Transverse colon (tissue), 4 donors: Measurements from ENCODE around the gene PITRM1. TPM values are rescaled to one million over a fixed set of nuclear protein-coding genes. Genes with fewer than 3 reads are reported as not detected.

Source experiments
- DNase-seq: peaks from one replicate; pipeline ENCODE4 v3.0.0-alpha.2; 2019
- H3K27ac ChIP-seq, 4 donors: fragments of 200-600 bp; sonication (generic); 2 replicates each; pipeline ENCODE4 v1.5.1; 2016 to 2018; ENCODE audit warnings: inconsistent platforms in 4 of 4
- H3K27me3 ChIP-seq: fragments of 200-600 bp; sonication (generic); 2 replicates; pipeline ENCODE4 v1.5.1; 2017; ENCODE audit warnings: inconsistent platforms
- H3K36me3 ChIP-seq, 4 donors: fragments of 200-600 bp; sonication (generic); 2 replicates each; pipeline ENCODE4 v1.5.1; 2017 to 2019; ENCODE audit warnings: inconsistent platforms in 4 of 4
- H3K4me1 ChIP-seq, 4 donors: fragments of 200-600 bp; sonication (generic); 2 replicates each; pipeline ENCODE4 v1.5.1; 2017 to 2020; ENCODE audit warnings: inconsistent platforms in 4 of 4
- H3K4me3 ChIP-seq, 4 donors: fragments of 200-600 bp; sonication (generic); 1 replicate in 1 of 4; 2 replicates in 3 of 4; pipeline versions ENCODE4 v1.5.1 to v1.6.1; 2017 to 2019; ENCODE audit warnings: inconsistent platforms in 4 of 4
- H3K9me3 ChIP-seq, 2 donors: fragments of 200-600 bp; sonication (generic); 2 replicates each; pipeline ENCODE4 v1.5.1; 2017 to 2019; ENCODE audit warnings: inconsistent platforms in 2 of 2
- EP300 ChIP-seq: sonication (generic); formaldehyde crosslinking; IDR thresholded peaks from one replicate; pipeline ENCODE4 v1.6.1; 2017; ENCODE audit warnings: antibody characterized with exemption, low read depth
- POLR2A ChIP-seq: fragments of 450-650 bp; IDR thresholded peaks from one replicate; pipeline ENCODE4 v1.6.1; 2016; ENCODE audit warnings: antibody characterized with exemption, mild to moderate bottlenecking, moderate library complexity
- POLR2AphosphoS5 ChIP-seq, 3 donors: sonication (generic); formaldehyde crosslinking; IDR thresholded peaks; one replicate each; pipeline ENCODE4 v1.6.1; 2016; ENCODE audit warnings: antibody characterized with exemption in 3 of 3
- WGBS, 2 donors: methylation state at CpG; one replicate each; pipeline ENCODE4 v1.1.5; 2018; ENCODE audit warnings: low coverage in 1 of 2; 5-methylcytosine and 5-hydroxymethylcytosine counted together
- in situ Hi-C, 4 donors: fragments of 200-750 bp; cut with MboI; loops; one replicate each; pipeline versions ENCODE4 v1.15.0 to v1.15.1; 2017; ENCODE audit warnings: low sequenced_read_pairs in 3 of 4, low pct_ligation_motif_present in 1 of 4, low pct_unique_long_range_greater_than_20kb in 1 of 4
- intact Hi-C: fragments of 100-400 bp; cut with DNase I; formaldehyde crosslinking; loops from one replicate; pipeline ENCODE4 v1.15.1; 2023; ENCODE audit warnings: low total_unique reads
- total RNA-seq, 4 donors: library from RNA; depleted of rRNA; stranded (reverse); fragments of >200 nt; gene quantifications; one replicate each; pipeline ENCODE4 v1.1.0, GENCODE V29; 2016
- TF ChIP-seq, protein P1 (sequence below), 5 experiments: fragments of 200-600 bp in 3 of 5; fragments of 450-650 bp in 2 of 5; sonication (generic) in 3 of 5; IDR thresholded peaks; 1 replicate in 2 of 5; 2 replicates in 3 of 5; pipeline ENCODE4 v1.5.1; 2016 to 2017; ENCODE audit warnings: antibody characterized with exemption in 5 of 5, inconsistent platforms in 3 of 5, mild to moderate bottlenecking in 2 of 5, moderate library complexity in 1 of 5

PITRM1 gene
- total RNA-seq, 4 donors from 2014 or later = 50.9 to 108 (median 67.6) TPM

DNA sequence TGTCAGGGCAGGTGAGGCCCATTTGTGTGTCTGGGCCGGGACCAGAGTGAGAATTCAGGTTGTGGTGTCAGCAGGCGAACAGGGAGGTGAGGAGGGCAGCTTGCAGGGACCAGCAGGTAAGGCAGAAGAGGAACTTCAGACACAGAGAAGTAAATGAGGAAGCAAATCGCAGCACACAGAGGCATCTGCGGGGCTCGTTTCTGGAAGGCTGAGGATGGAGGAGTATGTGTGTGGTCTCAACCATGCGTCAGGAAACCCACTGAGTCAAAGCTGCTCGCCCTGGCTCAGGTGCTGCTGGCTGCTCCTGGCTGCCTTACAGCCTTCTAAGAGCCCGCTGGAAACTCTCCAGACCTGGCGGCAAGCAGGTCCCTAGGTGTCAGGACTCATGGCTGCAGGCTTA, 26.9 kb upstream of the PITRM1 start:
- H3K36me3 ChIP-seq = no peaks in the 10 kb centered on the region
- no peaks in the 10 kb centered on the region for H3K9me3 ChIP-seq
- no peak overlapping the region for H3K27ac ChIP-seq
- in situ Hi-C loops (loop anchor here in 1 of 4 donors (10.0 kb wide), 1 partner anchor 1575 kb away; no protein-coding TSS in a partner anchor), intact Hi-C loops (loop anchor here (5.0 kb wide), 1 partner anchor 1568 kb away; no protein-coding TSS in a partner anchor)
- DNase-seq = no peak
- WGBS, 2 donors = 82 to 95% methylated on average over 4 to 9 of the region's 9 CpGs
- H3K4me3 ChIP-seq = no peak overlapping the region
- TF ChIP-seq, protein P1, sequence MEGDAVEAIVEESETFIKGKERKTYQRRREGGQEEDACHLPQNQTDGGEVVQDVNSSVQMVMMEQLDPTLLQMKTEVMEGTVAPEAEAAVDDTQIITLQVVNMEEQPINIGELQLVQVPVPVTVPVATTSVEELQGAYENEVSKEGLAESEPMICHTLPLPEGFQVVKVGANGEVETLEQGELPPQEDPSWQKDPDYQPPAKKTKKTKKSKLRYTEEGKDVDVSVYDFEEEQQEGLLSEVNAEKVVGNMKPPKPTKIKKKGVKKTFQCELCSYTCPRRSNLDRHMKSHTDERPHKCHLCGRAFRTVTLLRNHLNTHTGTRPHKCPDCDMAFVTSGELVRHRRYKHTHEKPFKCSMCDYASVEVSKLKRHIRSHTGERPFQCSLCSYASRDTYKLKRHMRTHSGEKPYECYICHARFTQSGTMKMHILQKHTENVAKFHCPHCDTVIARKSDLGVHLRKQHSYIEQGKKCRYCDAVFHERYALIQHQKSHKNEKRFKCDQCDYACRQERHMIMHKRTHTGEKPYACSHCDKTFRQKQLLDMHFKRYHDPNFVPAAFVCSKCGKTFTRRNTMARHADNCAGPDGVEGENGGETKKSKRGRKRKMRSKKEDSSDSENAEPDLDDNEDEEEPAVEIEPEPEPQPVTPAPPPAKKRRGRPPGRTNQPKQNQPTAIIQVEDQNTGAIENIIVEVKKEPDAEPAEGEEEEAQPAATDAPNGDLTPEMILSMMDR (IDR thresholded peaks at IDR 0.05) = no peak
- TF ChIP-seq POLR2A (no peak), POLR2AphosphoS5 (IDR thresholded peaks at IDR 0.05) (no peak), EP300 (no peak)
- peaks cover 12% of the 10 kb centered on the region for H3K27me3 ChIP-seq
- H3K4me1 ChIP-seq = peaks cover 6 to 14% (median 12%) of the 10 kb centered on the region in 4 donors

DNA sequence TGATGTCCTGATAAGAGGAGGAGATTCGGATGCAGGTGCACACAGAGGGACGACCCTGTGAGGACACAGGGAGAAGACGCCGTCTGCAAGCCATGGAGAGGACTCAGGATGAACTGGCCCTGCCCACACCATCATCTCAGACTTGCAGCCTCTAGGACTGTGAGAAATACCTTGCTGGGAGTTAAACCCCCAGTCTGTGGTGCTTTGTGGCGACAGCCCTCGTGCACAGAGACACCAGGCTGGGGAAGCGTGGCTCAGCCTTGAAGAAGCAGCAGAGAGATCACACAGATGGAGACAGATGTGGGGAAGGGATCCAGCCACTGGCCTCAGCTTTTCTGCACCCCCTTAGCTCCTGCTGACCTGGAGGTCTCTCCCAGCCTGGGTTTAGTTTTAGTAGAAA, 26.3 kb upstream of the PITRM1 start:
- Histone ChIP-seq H3K9me3 (no peaks in the 10 kb centered on the region), H3K27ac (no peak overlapping the region), H3K4me1 (peaks cover 6 to 14% (median 12%) of the 10 kb centered on the region in 4 donors), H3K36me3 (no peaks in the 10 kb centered on the region), H3K27me3 (peaks cover 12% of the 10 kb centered on the region), H3K4me3 (no peak overlapping the region)
- WGBS, 2 donors = 60 to 83% methylated on average over 4 to 7 of the region's 7 CpGs
- TF ChIP-seq POLR2AphosphoS5 (IDR thresholded peaks at IDR 0.05) (no peak), EP300 (no peak), POLR2A (no peak)
- TF ChIP-seq, protein P1 (IDR thresholded peaks at IDR 0.05) = no peak
- no peak for DNase-seq
- intact Hi-C loops (loop anchor here (5.0 kb wide), 1 partner anchor 1568 kb away; no protein-coding TSS in a partner anchor), in situ Hi-C loops (loop anchor here in 1 of 4 donors (10.0 kb wide), 1 partner anchor 1576 kb away; no protein-coding TSS in a partner anchor)

DNA sequence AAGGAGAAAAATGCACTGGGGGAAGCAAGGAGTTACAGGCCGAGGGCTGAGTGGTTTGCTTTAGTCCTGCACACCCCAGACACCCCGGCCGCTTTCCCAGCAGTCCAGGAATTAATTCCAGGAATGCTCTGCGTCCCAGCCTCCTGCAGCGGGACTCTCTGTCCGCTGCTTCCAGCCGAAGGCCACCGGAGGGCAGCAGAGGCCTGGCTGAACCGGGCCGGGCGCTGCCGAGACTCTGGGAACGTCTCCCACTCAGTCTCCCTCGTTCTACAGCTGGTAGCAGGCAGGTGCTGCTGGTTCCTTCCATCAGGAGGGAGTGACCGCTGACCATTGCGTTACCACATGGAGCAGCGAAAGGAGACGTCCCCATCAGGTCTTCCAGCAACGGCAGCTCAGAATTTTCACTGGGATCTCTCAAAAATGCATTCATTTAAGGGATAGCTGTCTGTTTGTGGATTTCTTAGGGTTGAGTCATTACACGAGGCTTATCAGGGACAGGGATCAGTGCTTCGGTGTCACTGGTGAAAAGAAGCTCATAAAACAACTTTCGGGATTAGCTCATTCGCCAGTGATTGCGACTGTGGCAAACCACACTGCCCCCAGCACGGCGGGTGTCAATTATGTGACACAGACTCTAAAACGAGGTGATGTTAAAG, 24.9 kb upstream of the PITRM1 start:
- in situ Hi-C loops (loop anchor here in 1 of 4 donors (10.0 kb wide), 1 partner anchor 1577 kb away; no protein-coding TSS in a partner anchor), intact Hi-C loops (loop anchor here (5.0 kb wide), 1 partner anchor 1570 kb away; no protein-coding TSS in a partner anchor)
- Histone ChIP-seq H3K4me1 (peaks cover 9 to 22% (median 16%) of the 10 kb centered on the region in 4 donors), H3K9me3 (no peaks in the 10 kb centered on the region), H3K36me3 (no peaks in the 10 kb centered on the region), H3K27me3 (peaks cover 12% of the 10 kb centered on the region), H3K27ac (peak overlapping the region in 3 of 4 donors; percentile 9 to 42 (median 29)), H3K4me3 (peak overlapping the region in 1 of 4 donors; percentile 20)
- TF ChIP-seq, protein P1 (IDR thresholded peaks at IDR 0.05) = peak; percentile 86 to 90 (median 88)
- TF ChIP-seq EP300 (no peak), POLR2AphosphoS5 (IDR thresholded peaks at IDR 0.05) (peak in 1 of 3 donors; percentile 23)
- 0 to 5% methylated on average over 3 to 27 of the region's 27 CpGs for WGBS, 2 donors
- DNase-seq = peak; percentile 85

DNA sequence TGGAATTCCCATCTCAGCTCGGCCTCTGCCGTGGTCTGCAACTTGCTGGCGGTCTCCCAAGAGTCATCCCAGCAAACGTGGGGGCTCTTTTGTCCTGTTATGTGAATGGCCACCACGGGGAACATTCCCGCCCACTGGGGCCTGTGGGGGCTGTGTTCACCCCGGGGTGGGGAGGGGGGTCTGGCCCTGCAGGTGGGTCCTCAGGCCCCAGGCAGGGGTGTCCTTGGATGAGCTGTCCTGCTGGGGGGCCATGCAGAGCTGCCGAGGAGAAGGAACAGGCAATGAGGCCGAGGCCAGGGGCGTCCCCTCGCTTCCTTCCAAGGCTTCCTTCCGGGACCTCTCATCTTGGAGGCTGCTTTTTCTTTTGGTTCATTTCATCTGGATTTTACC, 24.4 kb upstream of the PITRM1 start:
- Histone ChIP-seq H3K27ac (peak overlapping the region in 3 of 4 donors; percentile 9 to 42 (median 29)), H3K4me3 (peak overlapping the region in 1 of 4 donors; percentile 20), H3K9me3 (no peaks in the 10 kb centered on the region), H3K4me1 (peaks cover 9 to 22% (median 16%) of the 10 kb centered on the region in 4 donors), H3K36me3 (no peaks in the 10 kb centered on the region), H3K27me3 (peaks cover 15% of the 10 kb centered on the region)
- no peak for DNase-seq
- TF ChIP-seq POLR2AphosphoS5 (IDR thresholded peaks at IDR 0.05) = no peak
- intact Hi-C loops (loop anchor here (5.0 kb wide), 1 partner anchor 1570 kb away; no protein-coding TSS in a partner anchor), in situ Hi-C loops (loop anchor here in 1 of 4 donors (10.0 kb wide), 1 partner anchor 1578 kb away; no protein-coding TSS in a partner anchor)
- 42 to 75% methylated on average over 4 to 12 of the region's 12 CpGs for WGBS, 2 donors
